Fibroblast of skin of left biceps (primary cell): ENCODE results near the gene HSPH1.
"Not testable (repeated sequence)": the region's sequence is repeated elsewhere in the genome, so short reads cannot be mapped to it uniquely, and the experiment has no call there.

ENCODE experiments used
- DNase-seq, 2 experiments: peaks; one replicate each; pipeline ENCODE4 v3.0.0-alpha.2; 2013; ENCODE audit warnings: low read depth in 2 of 2

HSPH1 gene

GRCh38 chr13:31177813-31178495 lies 16.2 kb upstream of the HSPH1 start:
- not testable (repeated sequence) for DNase-seq

- no peak for DNase-seq
Measured at GRCh38 chr13:31175847-31176532, 14.3 kb upstream of the HSPH1 start.

GRCh38 chr13:31174018-31174417 lies 12.3 kb upstream of the HSPH1 start:
- no peak for DNase-seq

- DNase-seq = peak; percentile 56 to 67
Measured at GRCh38 chr13:31172535-31172934, 10.8 kb upstream of the HSPH1 start.

GRCh38 chr13:31172001-31172400 lies 10.3 kb upstream of the HSPH1 start:
- DNase-seq = no peak

- no peak for DNase-seq
Measured at GRCh38 chr13:31168736-31169135, 7.0 kb upstream of the HSPH1 start.

GRCh38 chr13:31168166-31168565 lies 6.5 kb upstream of the HSPH1 start:
- DNase-seq = no peak

- no peak for DNase-seq
Measured at GRCh38 chr13:31167490-31167889, 5.8 kb upstream of the HSPH1 start.

GRCh38 chr13:31166591-31166990 lies 4.9 kb upstream of the HSPH1 start:
- no peak for DNase-seq

- DNase-seq = peak; percentile 95
Measured at GRCh38 chr13:31162151-31163008, 676 bp upstream of the HSPH1 start.

GRCh38 chr13:31160857-31161556 lies 697 bp downstream of the HSPH1 start:
- no peak for DNase-seq

GRCh38 chr13:31159306-31159705 lies 2.4 kb downstream of the HSPH1 start:
- no peak for DNase-seq

- no peak for DNase-seq
Measured at GRCh38 chr13:31154939-31155338, 6.8 kb downstream of the HSPH1 start.

GRCh38 chr13:31151837-31152236 lies 9.9 kb downstream of the HSPH1 start:
- no peak for DNase-seq

- no peak for DNase-seq
Measured at GRCh38 chr13:31150315-31150985, 11.3 kb downstream of the HSPH1 start.

GRCh38 chr13:31149604-31150003 lies 12.1 kb downstream of the HSPH1 start:
- no peak for DNase-seq

GRCh38 chr13:31145417-31145816 lies 16.3 kb downstream of the HSPH1 start:
- no peak for DNase-seq

GRCh38 chr13:31138515-31138914 lies 23.2 kb downstream of the HSPH1 start:
- no peak for DNase-seq

GRCh38 chr13:31136724-31137123 lies 25.0 kb downstream of the HSPH1 start:
- no peak for DNase-seq

GRCh38 chr13:31134039-31134711 lies 27.5 kb downstream of the HSPH1 start:
- DNase-seq = no peak

GRCh38 chr13:31133621-31134020 lies 28.1 kb downstream of the HSPH1 start:
- DNase-seq = no peak
